Stimulated activated naive CD8-positive, alpha-beta T cell treated with anti-CD3 and anti-CD28 coated beads, Interleukin-15, Interleukin-2, amounts not matched to agents 100 U/mL and 50 U/mL, for 24 hours (primary cell): ENCODE measurements around the gene DLX3.
A peak's percentile ranks its signal among the peaks of the same experiment; 100 is the strongest.

Source experiments
- ATAC-seq: fragments of 150-1000 bp; cut with Tn5 transposase; one replicate; pipeline ENCODE4 v1.10.0; 2021
- DNase-seq: peaks from one replicate; pipeline ENCODE4 v3.0.0; 2021

DLX3 gene

DNA sequence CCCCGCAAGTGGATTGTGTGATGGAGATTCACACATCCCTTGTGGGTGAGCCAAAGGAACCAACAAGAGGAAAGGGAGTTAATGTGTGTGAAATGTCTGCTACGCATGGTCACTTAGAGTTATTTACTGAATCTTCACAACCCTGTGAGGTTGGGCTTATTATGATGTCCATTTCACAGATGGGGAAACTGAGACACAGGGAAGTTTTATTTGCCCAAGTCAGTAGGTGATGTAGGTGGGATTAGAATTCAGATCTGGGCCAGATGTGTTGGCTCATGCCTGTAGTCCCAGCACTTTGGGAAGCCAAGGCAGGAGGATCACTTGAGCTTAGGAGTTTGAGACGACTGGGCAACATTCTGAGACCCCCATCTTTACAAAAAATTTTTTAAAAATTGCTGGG lies 37.7 kb downstream of the DLX3 start:
- DNase-seq (no peak), ATAC-seq (no peak)

DNA sequence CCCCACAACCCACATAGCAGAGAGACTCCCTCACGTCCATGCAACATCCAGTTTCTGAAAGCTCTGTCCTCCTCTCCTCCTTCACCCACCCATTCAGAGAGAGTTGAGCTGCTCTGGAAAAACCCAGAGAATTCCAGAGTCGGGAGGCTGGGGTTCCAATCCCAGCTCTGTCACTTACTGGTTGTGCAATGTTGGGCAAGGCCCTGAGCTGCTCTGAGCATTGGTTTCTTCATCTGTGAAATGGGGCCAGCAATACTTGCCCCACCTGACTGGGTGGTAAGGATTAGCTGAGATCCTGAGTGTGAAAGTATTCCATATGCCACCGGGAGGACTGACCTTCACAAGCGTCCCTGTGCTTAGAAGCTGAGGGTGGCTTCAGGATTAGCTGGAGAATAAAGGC lies 38.2 kb downstream of the DLX3 start:
- DNase-seq (no peak), ATAC-seq (no peak)

GRCh38 chr17:49955157-49955556 lies 39.9 kb downstream of the DLX3 start:
- DNase-seq, result no peak
- no peak for ATAC-seq

DNA sequence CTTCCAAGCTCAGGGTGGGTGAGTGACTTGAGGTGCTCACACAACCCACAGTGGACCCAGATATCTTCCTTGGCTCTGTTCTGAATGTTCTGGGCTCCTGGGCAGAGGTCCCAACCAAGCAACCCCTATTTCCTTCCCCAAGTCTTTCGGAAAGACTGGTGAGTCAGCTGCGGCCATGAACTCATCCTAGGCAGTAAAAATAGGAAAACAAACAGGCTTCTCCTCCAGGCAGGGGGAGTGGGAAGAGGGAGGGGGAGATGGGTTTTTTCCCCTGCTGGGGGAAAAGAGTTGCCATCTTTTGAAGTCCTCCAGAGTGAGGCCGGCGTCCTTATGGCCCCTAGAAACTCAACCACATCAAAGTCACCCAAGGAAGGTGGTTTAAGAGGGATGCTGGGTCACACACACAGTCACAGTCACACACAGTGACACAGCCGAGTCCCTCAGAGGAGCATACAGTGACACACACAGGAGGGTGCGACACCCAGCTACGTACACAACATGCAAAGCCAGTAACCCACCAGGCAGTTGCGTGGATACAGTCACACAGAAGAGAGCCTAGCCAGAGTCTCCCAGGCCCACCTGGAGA lies 42.0 kb downstream of the DLX3 start:
- DNase-seq (no peak), ATAC-seq (no peak)

DNA sequence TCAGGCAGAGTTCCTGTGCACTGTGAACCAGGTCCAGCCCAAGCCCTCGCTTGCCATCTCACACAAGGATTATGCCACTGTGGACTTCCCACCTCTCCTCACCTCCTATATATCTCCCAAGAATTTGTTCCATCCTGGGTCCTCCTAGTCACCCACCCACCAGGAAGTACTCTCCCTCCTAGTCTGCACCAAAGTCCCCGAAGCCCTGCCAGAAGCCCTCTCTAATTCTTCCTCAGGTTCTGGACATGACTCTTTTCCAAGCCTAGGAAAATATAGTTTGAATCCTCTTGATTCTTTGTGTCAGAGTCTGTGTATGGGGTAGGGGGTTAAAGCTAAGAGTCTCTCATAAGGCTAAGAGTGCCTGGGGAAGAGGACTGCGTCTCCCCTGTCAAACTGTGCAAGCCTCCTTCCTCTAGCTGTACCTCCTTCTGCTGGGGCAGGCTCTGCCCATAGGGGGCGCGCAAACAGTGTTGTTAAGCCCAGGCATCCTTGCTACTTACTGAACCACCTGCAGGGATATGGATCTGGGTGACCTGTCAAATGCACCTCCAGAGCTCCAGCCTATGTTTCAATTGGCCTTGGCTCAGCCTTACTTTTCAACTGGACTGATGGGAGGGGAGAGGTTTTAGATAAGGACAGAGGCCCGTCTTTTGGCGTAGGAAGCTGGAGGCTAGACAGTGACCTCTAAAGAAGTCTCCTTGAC lies 42.7 kb downstream of the DLX3 start:
- peak; percentile 90 for ATAC-seq
- peak; percentile 87 for DNase-seq

DNA sequence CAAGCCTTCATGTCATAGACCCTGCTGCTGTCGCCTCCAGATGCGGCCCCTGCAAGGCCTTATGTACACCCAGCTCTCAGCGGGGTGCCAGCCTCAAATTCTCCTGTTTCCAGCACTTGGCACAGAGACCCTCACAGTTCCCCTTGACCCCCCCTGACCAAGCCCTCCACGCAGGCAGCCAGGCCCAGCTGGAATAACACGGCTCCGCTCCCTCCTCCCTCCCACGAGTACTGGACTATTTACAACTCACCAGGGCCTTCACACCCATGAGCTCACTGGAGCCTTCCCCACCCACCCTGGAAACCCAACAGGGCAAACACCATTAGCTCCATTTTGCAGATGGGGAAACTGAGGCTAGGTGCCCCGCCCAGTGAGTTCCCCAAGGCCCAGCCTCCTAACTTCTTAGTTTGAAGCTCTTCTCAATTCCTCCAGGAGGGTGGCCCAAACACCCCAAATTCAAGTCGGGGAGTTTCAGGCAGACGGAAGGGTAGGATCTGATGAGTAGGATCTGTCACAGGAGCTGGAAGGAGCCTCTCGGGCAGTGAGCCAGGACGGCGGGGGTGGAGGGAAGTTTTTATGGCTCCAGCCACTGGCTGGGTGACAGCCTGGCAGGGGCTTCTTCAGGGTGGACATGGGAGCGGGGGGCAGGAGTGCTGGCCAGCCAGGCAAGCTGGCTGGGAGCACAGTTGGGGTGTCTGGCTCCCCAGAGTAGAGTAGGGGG lies 43.5 kb downstream of the DLX3 start:
- DNase-seq (no peak), ATAC-seq (no peak)

- ATAC-seq, result no peak
- DNase-seq, result no peak
Measured at GRCh38 chr17:49949634-49950033, 45.4 kb downstream of the DLX3 start.

DNA sequence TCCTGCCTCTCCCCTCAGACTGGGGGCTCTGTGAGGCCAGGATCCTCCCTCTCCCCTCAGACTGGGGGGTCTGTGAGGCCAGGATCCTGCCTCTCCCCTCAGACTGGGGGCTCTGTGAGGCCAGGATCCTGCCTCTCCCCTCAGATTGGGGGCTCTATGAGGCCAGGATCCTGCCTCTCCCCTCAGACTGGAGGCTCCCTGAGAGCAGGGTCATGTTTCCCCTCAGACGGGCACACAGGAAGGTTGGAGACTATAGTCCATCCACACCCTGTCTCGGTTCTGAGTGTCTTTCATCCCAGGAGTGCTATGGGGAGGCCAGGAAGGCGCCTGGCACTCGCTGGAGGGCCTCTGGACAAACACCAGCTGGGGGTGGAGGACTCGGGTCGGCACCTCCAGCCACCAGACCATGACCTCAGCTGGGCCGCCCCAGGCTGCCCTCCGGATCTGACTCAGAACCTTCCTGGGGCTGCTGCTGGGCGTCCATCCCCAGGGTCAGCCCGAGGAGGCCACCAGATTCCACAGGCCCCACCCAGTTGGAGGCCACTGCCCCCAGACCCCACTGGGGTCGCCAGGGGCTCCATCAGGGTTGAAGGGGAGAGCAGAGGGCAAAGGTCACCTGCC lies 48.0 kb downstream of the DLX3 start:
- DNase-seq (no peak), ATAC-seq (no peak)

GRCh38 chr17:49946208-49946607 lies 48.8 kb downstream of the DLX3 start:
- ATAC-seq (no peak), DNase-seq (no peak)

- no peak for DNase-seq
Measured at GRCh38 chr17:49944273-49944870, 50.7 kb downstream of the DLX3 start.

GRCh38 chr17:49942947-49943346 lies 52.1 kb downstream of the DLX3 start:
- DNase-seq (no peak), ATAC-seq (no peak)

More at GRCh38 chr17:49944273-49944870, 50.7 kb downstream of the DLX3 start:
- ATAC-seq, result no peak

DNA sequence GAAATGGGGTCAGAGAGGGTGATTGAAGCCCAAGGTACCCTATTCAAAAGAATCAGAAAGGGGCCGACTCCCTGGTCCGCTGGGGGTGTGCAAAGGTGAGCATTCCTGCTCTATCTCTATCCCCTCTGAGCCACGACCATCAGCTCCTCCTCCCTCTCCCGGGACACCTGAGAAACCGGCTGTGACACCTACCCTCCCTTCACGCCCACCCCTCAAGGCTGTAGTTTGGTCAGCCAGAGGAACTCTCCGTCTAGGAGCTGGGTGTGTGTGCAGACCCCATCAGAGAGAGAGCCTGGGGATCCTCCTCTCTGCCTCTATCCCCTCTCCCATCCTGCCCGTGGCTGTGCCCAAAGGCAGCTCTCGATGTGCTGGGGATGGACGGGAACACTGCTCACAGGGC lies 53.6 kb downstream of the DLX3 start:
- ATAC-seq (no peak), DNase-seq (no peak)
